Vagina (tissue), 2 donors: ENCODE results near the gene DOK5. TPM values are rescaled to one million over a fixed set of nuclear protein-coding genes. Genes with fewer than 3 reads are reported as not detected.

Source experiments
- DNase-seq, 2 donors: peaks; one replicate each; pipeline ENCODE4 v3.0.0-alpha.2; 2017; ENCODE audit errors: extremely low spot score in 2 of 2
- H3K27ac ChIP-seq: fragments of 200-600 bp; sonication (generic); one replicate; pipeline ENCODE4 v1.5.1; 2019
- H3K27me3 ChIP-seq: fragments of 200-600 bp; sonication (generic); one replicate; pipeline ENCODE4 v1.5.1; 2019
- H3K36me3 ChIP-seq, 2 donors: fragments of 200-600 bp; sonication (generic); one replicate each; pipeline ENCODE4 v1.5.1; 2017 to 2019
- H3K4me1 ChIP-seq: fragments of 200-600 bp; sonication (generic); one replicate; pipeline ENCODE4 v1.5.1; 2019
- H3K4me3 ChIP-seq, 2 donors: fragments of 200-600 bp; sonication (generic); 1 replicate in 1 of 2; 2 replicates in 1 of 2; pipeline ENCODE4 v1.5.1; 2016 to 2019
- H3K9me3 ChIP-seq: fragments of 200-600 bp; sonication (generic); one replicate; pipeline ENCODE4 v1.5.1; 2019
- POLR2A ChIP-seq, 2 donors: fragments of 450-650 bp; IDR thresholded peaks; one replicate each; pipeline ENCODE4 v1.6.1; 2017; ENCODE audit warnings: antibody characterized with exemption in 2 of 2, mild to moderate bottlenecking in 2 of 2, moderate library complexity in 2 of 2
- POLR2AphosphoS5 ChIP-seq, 2 donors: sonication (generic); formaldehyde crosslinking; IDR thresholded peaks; one replicate each; pipeline ENCODE4 v1.9.0; 2017; ENCODE audit warnings: antibody characterized with exemption in 2 of 2, mild to moderate bottlenecking in 2 of 2, low read depth in 1 of 2; ENCODE audit not compliant: insufficient read depth in 1 of 2
- intact Hi-C: fragments of 100-400 bp; cut with DNase I; formaldehyde crosslinking; loops from one replicate; pipeline ENCODE4 v1.15.1; 2023
- total RNA-seq: library from RNA; depleted of rRNA; stranded (reverse); fragments of >200 nt; gene quantifications from one replicate; pipeline ENCODE4 v1.2.3, GENCODE V29; 2016
- TF ChIP-seq, protein P1 (sequence below), 3 experiments: fragments of 450-650 bp in 2 of 3; fragments of 200-600 bp in 1 of 3; sonication (generic) in 1 of 3; IDR thresholded peaks; one replicate each; pipeline ENCODE4 v1.5.1; 2017 to 2019; ENCODE audit warnings: antibody characterized with exemption in 3 of 3, mild to moderate bottlenecking in 2 of 3, moderate library complexity in 2 of 3

DOK5 gene
- total RNA-seq, 1 donor from 2014 or later, result 2.5 TPM

DNA sequence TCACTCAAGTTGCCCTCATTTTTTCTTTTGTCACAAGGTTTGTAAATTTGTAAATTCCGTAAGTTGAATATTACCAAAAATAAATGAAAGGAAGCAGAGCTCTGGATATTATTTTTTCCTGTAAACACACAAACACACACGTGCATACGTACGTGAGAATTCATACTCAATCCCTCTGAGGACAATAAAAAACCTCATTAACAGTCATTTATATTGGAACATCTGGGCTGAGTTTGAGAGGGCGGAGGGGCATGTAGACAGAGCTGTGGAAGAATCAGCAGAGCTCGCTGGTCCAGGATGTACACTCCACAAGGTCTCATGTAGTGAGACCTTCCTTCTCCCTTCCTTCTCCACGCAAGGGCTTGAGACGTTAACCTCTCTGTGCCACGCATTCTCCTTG lies 24.2 kb upstream of the DOK5 start:
- H3K27me3 ChIP-seq, result no peaks in the 10 kb centered on the region
- TF ChIP-seq, protein P1, sequence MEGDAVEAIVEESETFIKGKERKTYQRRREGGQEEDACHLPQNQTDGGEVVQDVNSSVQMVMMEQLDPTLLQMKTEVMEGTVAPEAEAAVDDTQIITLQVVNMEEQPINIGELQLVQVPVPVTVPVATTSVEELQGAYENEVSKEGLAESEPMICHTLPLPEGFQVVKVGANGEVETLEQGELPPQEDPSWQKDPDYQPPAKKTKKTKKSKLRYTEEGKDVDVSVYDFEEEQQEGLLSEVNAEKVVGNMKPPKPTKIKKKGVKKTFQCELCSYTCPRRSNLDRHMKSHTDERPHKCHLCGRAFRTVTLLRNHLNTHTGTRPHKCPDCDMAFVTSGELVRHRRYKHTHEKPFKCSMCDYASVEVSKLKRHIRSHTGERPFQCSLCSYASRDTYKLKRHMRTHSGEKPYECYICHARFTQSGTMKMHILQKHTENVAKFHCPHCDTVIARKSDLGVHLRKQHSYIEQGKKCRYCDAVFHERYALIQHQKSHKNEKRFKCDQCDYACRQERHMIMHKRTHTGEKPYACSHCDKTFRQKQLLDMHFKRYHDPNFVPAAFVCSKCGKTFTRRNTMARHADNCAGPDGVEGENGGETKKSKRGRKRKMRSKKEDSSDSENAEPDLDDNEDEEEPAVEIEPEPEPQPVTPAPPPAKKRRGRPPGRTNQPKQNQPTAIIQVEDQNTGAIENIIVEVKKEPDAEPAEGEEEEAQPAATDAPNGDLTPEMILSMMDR (IDR thresholded peaks at IDR 0.05), result no peak
- no peak for TF ChIP-seq POLR2AphosphoS5 (IDR thresholded peaks at IDR 0.05; ENCODE audit: insufficient read depth in 1 of 2, low read depth in 1 of 2)
- no peak for TF ChIP-seq POLR2A (IDR thresholded peaks at IDR 0.05)
- DNase-seq, result no peak
- H3K36me3 ChIP-seq, result no peaks in the 10 kb centered on the region
- intact Hi-C loops, result no loop called here
- H3K27ac ChIP-seq, result no peak overlapping the region
- H3K9me3 ChIP-seq, result no peaks in the 10 kb centered on the region
- no peak overlapping the region for H3K4me3 ChIP-seq
- H3K4me1 ChIP-seq, result no peaks in the 10 kb centered on the region

DNA sequence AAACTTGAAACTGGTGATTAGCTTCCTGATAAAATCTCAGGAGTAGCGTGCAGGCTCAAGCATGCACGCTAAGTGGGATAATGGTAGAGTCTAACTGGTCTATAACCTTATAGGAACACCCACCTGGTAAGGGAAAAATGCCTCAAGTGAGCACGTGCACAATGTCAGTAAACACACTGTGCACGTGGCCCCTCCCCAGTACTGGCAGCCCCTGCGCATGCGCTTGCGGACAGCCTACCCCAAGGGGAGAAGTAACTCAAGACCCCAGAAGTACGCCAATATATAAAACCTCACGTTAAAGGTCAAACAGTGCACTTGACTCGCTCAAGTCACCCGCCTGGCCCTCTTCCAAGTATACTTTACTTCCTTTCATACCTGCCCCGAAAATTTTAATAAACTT lies 23.1 kb upstream of the DOK5 start:
- intact Hi-C loops, result no loop called here
- no peaks in the 10 kb centered on the region for H3K4me1 ChIP-seq
- DNase-seq, result no peak

DNA sequence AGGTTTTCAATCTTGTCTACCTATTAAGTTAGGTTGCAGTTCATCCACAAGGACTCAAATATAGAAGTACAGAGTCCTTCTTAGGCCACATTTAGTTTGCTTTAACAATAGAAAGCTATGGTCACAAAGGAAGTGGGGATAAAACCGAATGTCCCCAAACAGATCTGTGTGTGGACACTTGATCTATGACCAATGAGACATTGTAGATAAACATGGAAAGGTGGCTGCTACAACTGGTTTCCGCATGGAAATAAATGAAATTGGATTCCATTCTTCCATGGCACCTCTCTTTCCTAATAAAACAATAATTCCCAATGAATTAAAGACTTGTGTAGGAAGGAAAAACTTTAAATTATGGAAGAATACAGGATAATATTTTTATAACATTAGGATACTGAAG lies 20.4 kb upstream of the DOK5 start:
- Histone ChIP-seq H3K36me3 (no peaks in the 10 kb centered on the region), H3K9me3 (no peaks in the 10 kb centered on the region), H3K27ac (no peak overlapping the region), H3K27me3 (no peaks in the 10 kb centered on the region), H3K4me1 (no peaks in the 10 kb centered on the region), H3K4me3 (no peak overlapping the region)
- intact Hi-C loops, result no loop called here
- no peak for DNase-seq
- TF ChIP-seq, protein P1 (IDR thresholded peaks at IDR 0.05), result no peak
- TF ChIP-seq POLR2AphosphoS5 (IDR thresholded peaks at IDR 0.05; ENCODE audit: insufficient read depth in 1 of 2, low read depth in 1 of 2) (no peak), POLR2A (IDR thresholded peaks at IDR 0.05) (no peak)

More for the DNA sequence above, 23.1 kb upstream of the DOK5 start:
- no peaks in the 10 kb centered on the region for H3K9me3 ChIP-seq
- H3K27me3 ChIP-seq, result no peaks in the 10 kb centered on the region
- no peak overlapping the region for H3K4me3 ChIP-seq
- H3K36me3 ChIP-seq, result no peaks in the 10 kb centered on the region
- TF ChIP-seq POLR2AphosphoS5 (IDR thresholded peaks at IDR 0.05; ENCODE audit: insufficient read depth in 1 of 2, low read depth in 1 of 2), result no peak
- TF ChIP-seq, protein P1 (IDR thresholded peaks at IDR 0.05), result no peak
- TF ChIP-seq POLR2A (IDR thresholded peaks at IDR 0.05), result no peak
- no peak overlapping the region for H3K27ac ChIP-seq

- H3K9me3 ChIP-seq, result no peaks in the 10 kb centered on the region
- no peak for DNase-seq
- TF ChIP-seq, protein P1 (IDR thresholded peaks at IDR 0.05), result no peak
- TF ChIP-seq POLR2A (IDR thresholded peaks at IDR 0.05) (no peak), POLR2AphosphoS5 (IDR thresholded peaks at IDR 0.05; ENCODE audit: insufficient read depth in 1 of 2, low read depth in 1 of 2) (no peak)
Measured at GRCh38 chr20:54456423-54456822, 19.0 kb upstream of the DOK5 start.

GRCh38 chr20:54456961-54457360 lies 18.4 kb upstream of the DOK5 start:
- intact Hi-C loops, result no loop called here
- no peaks in the 10 kb centered on the region for H3K36me3 ChIP-seq
- DNase-seq, result no peak

More at GRCh38 chr20:54456423-54456822, 19.0 kb upstream of the DOK5 start:
- intact Hi-C loops, result no loop called here
- Histone ChIP-seq H3K36me3 (no peaks in the 10 kb centered on the region), H3K27ac (no peak overlapping the region), H3K27me3 (no peaks in the 10 kb centered on the region), H3K4me1 (no peaks in the 10 kb centered on the region), H3K4me3 (no peak overlapping the region)

More at GRCh38 chr20:54456961-54457360, 18.4 kb upstream of the DOK5 start:
- Histone ChIP-seq H3K27me3 (no peaks in the 10 kb centered on the region), H3K9me3 (no peaks in the 10 kb centered on the region), H3K27ac (no peak overlapping the region), H3K4me1 (no peaks in the 10 kb centered on the region), H3K4me3 (no peak overlapping the region)
- no peak for TF ChIP-seq POLR2AphosphoS5 (IDR thresholded peaks at IDR 0.05; ENCODE audit: insufficient read depth in 1 of 2, low read depth in 1 of 2)
- no peak for TF ChIP-seq POLR2A (IDR thresholded peaks at IDR 0.05)
- TF ChIP-seq, protein P1 (IDR thresholded peaks at IDR 0.05), result no peak
